ENCODE results near the gene ACAD11. TPM values are rescaled to one million over a fixed set of nuclear protein-coding genes. Genes with fewer than 3 reads are reported as not detected.
A peak's percentile ranks its signal among the peaks of the same experiment; 100 is the strongest.

The ACAD11 gene
- total and polyA plus RNA-seq, 9 of the 15 experiments (the other 6 are each of a cell fraction or from before 2014, with no cell fraction given) = 1.3 to 8.4 (median 4.0) TPM

DNA sequence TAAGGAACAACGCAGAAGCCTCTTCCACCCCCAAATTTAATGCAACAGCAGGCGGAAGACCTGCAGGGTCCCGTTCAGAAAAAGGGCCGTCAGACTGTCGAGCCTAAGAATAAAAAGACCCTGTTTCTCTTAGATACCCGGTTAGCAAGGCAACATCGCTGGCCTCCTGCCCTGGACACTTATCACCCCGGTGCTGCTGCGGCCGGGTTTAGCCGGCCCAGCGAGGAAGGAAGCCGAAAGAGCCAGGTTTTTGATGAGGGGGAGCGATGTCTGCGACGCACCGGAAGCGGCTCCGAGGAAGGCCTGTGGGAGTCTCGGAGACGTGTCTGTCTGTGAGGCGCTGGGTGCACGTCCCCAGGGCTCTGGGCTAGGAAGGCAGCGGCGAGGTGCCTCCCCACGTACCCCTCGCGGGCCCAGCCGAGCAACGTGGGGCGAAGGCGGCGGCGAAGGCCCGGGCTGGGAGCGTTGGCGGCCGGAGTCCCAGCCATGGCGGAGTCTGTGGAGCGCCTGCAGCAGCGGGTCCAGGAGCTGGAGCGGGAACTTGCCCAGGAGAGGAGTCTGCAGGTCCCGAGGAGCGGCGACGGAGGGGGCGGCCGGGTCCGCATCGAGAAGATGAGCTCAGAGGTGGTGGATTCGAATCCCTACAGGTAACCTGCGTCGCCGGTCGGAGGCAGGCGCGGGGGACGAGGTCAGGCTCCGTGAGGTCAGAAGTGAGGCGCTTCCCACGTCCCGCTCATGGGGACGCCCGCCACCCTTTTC lies 622 bp upstream of the ACAD11 start, which contains the start of gene UBA5 (continued):
- TF ChIP-seq RBBP5 (IDR thresholded peaks at IDR 0.05; ENCODE audit: borderline replicate concordance, insufficient read depth, low read length, poor library complexity, severe bottlenecking) (peak; percentile 67), HMGN3 (IDR thresholded peaks at IDR 0.05; ENCODE audit: borderline replicate concordance, extremely low read depth, insufficient read length, low read depth, low read length) (peak; percentile 53), TAF9B (IDR thresholded peaks at IDR 0.05; ENCODE audit: partially characterized antibody) (peak; percentile 68), EP400 (IDR thresholded peaks at IDR 0.05) (peak; percentile 80), CEBPB (tag; IDR thresholded peaks at IDR 0.05) (no peak), FOXM1 (IDR thresholded peaks at IDR 0.05; ENCODE audit: low read depth) (0 out of 2 replicates have a peak, but pooled peaks have one; percentile 16), FOXM1 (CRISPR knock-in tag; IDR thresholded peaks at IDR 0.05; ENCODE audit: low read depth) (no peak), C11orf30 (IDR thresholded peaks at IDR 0.05; ENCODE audit: low read depth) (peak; percentile 89), GABPB1 (CRISPR knock-in tag; IDR thresholded peaks at IDR 0.05) (peak; percentile 94), SIN3B (IDR thresholded peaks at IDR 0.05; ENCODE audit: low read depth) (peak; percentile 82), HNRNPLL (IDR thresholded peaks at IDR 0.05; ENCODE audit: low read depth, low read length, poor library complexity, severe bottlenecking) (no peak), E2F3 (CRISPR knock-in tag; IDR thresholded peaks at IDR 0.05) (0 out of 2 replicates have a peak, but pooled peaks have one; percentile 36), SAP30 (IDR thresholded peaks at IDR 0.05; ENCODE audit: borderline replicate concordance, insufficient read depth, low read depth, low read length, poor library complexity, severe bottlenecking) (peak; percentile 35), CAMTA2 (CRISPR knock-in tag; conservative IDR thresholded peaks at IDR 0.05) (no peak), NCOR1 (IDR thresholded peaks at IDR 0.05) (peak; percentile 26; the same call in 1 of the 2 replicates), HCFC1 (IDR thresholded peaks at IDR 0.05; ENCODE audit: low read depth, low read length) (peak; percentile 41; the same call in 1 of the 2 replicates), FOXJ2 (tag; IDR thresholded peaks at IDR 0.05) (no peak), NR2C1 (IDR thresholded peaks at IDR 0.05) (0 out of 2 replicates have a peak, but pooled peaks have one; percentile 12), NR2C1 (tag; IDR thresholded peaks at IDR 0.05) (no peak), NBN (IDR thresholded peaks at IDR 0.05; ENCODE audit: low read depth) (peak; percentile 26; the same call in 1 of the 2 replicates), RBFOX2 (IDR thresholded peaks at IDR 0.05; ENCODE audit: low read depth, low read length) (peak; percentile 90), GABPA (tag; conservative IDR thresholded peaks at IDR 0.05; ENCODE audit: low read depth) (peak; percentile 97), ZNF707 (CRISPR knock-in tag; conservative IDR thresholded peaks at IDR 0.05) (no peak), HDAC1 (IDR thresholded peaks at IDR 0.05) (0 out of 4 replicates have a peak, but pooled peaks of 1 of the 2 experiments have one; percentile 24), NFIC (IDR thresholded peaks at IDR 0.05) (peak; percentile 48), NCOA1 (IDR thresholded peaks at IDR 0.05; ENCODE audit: low read depth) (peak; percentile 97), ZEB2 (IDR thresholded peaks at IDR 0.05) (peak; percentile 92), CXXC5 (CRISPR knock-in tag; IDR thresholded peaks at IDR 0.05) (peak; percentile 58)
- TF ChIP-seq, protein P1, sequence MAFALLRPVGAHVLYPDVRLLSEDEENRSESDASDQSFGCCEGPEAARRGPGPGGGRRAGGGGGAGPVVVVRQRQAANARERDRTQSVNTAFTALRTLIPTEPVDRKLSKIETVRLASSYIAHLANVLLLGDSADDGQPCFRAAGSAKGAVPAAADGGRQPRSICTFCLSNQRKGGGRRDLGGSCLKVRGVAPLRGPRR (CRISPR knock-in tag; IDR thresholded peaks at IDR 0.05) = no peak
- TF ChIP-seq, protein P2, sequence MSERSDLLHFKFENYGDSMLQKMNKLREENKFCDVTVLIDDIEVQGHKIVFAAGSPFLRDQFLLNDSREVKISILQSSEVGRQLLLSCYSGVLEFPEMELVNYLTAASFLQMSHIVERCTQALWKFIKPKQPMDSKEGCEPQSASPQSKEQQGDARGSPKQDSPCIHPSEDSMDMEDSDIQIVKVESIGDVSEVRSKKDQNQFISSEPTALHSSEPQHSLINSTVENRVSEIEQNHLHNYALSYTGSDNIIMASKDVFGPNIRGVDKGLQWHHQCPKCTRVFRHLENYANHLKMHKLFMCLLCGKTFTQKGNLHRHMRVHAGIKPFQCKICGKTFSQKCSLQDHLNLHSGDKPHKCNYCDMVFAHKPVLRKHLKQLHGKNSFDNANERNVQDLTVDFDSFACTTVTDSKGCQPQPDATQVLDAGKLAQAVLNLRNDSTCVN (CRISPR knock-in tag; IDR thresholded peaks at IDR 0.05) = no peak
